Upper lobe of right lung (tissue), 1 donor: ENCODE measurements around the gene XYLT1. TPM values are rescaled to one million over a fixed set of nuclear protein-coding genes. Genes with fewer than 3 reads are reported as not detected.
A peak's percentile ranks its signal among the peaks of the same experiment; 100 is the strongest.

Source experiments
- ATAC-seq: fragments of 200-7000 bp; cut with Tn5 transposase; one replicate; pipeline ENCODE4 v1.9.1; 2020; ENCODE audit warnings: mild to moderate bottlenecking, moderate library complexity
- DNase-seq: peaks from one replicate; pipeline ENCODE4 v3.0.0-alpha.2; 2020
- H3K27ac ChIP-seq: fragments of 200-600 bp; one replicate; pipeline ENCODE4 v1.8.0; 2022
- H3K27me3 ChIP-seq: fragments of 200-600 bp; one replicate; pipeline ENCODE4 v1.8.0; 2022; ENCODE audit warnings: mild to moderate bottlenecking
- H3K36me3 ChIP-seq: fragments of 200-600 bp; one replicate; pipeline ENCODE4 v1.8.0; 2022
- H3K4me1 ChIP-seq: fragments of 200-600 bp; one replicate; pipeline ENCODE4 v1.8.0; 2022
- H3K4me3 ChIP-seq: fragments of 200-600 bp; one replicate; pipeline ENCODE4 v1.8.0; 2022; ENCODE audit warnings: mild to moderate bottlenecking
- H3K9me3 ChIP-seq: fragments of 200-600 bp; one replicate; pipeline ENCODE4 v1.8.0; 2022
- intact Hi-C: fragments of 100-400 bp; cut with DNase I; formaldehyde crosslinking; loops from one replicate; pipeline ENCODE4 v1.11.0; 2022
- total RNA-seq: library from RNA; stranded (reverse); fragmentation: NEBNext Ultra II Directional; extraction: Animal tissue kit (Norgen Biotek cat#: 25700); gene quantifications from one replicate; pipeline ENCODE4 v1.2.1, GENCODE V29; 2021
- TF ChIP-seq, protein P1 (sequence below): fragments of 200-600 bp; IDR thresholded peaks from one replicate; pipeline ENCODE4 v1.8.0; 2022; ENCODE audit warnings: antibody characterized with exemption
- donor health status: DM: no; HTN: yes; CAD: no; lungs with severe emphysema.

Gene XYLT1
- total RNA-seq, 1 donor from 2014 or later, result 12.1 TPM

GRCh38 chr16:17377360-17378324 lies 93.1 kb downstream of the XYLT1 start:
- DNase-seq, result no peak
- peak; percentile 59 for ATAC-seq
- H3K36me3 ChIP-seq, result no peaks in the 10 kb centered on the region
- no peaks in the 10 kb centered on the region for H3K27me3 ChIP-seq
- no peaks in the 10 kb centered on the region for H3K9me3 ChIP-seq
- no peak overlapping the region for H3K27ac ChIP-seq
- intact Hi-C loops, result no loop called here
- no peak overlapping the region for H3K4me3 ChIP-seq
- peaks cover 37% of the 10 kb centered on the region for H3K4me1 ChIP-seq
- TF ChIP-seq, protein P1, sequence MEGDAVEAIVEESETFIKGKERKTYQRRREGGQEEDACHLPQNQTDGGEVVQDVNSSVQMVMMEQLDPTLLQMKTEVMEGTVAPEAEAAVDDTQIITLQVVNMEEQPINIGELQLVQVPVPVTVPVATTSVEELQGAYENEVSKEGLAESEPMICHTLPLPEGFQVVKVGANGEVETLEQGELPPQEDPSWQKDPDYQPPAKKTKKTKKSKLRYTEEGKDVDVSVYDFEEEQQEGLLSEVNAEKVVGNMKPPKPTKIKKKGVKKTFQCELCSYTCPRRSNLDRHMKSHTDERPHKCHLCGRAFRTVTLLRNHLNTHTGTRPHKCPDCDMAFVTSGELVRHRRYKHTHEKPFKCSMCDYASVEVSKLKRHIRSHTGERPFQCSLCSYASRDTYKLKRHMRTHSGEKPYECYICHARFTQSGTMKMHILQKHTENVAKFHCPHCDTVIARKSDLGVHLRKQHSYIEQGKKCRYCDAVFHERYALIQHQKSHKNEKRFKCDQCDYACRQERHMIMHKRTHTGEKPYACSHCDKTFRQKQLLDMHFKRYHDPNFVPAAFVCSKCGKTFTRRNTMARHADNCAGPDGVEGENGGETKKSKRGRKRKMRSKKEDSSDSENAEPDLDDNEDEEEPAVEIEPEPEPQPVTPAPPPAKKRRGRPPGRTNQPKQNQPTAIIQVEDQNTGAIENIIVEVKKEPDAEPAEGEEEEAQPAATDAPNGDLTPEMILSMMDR, result no peak

- ATAC-seq, result peak; percentile 59
- no peak for DNase-seq
- no peak overlapping the region for H3K27ac ChIP-seq
Observed at GRCh38 chr16:17375461-17376304, 95.1 kb downstream of the XYLT1 start.

GRCh38 chr16:17374668-17375255 lies 96.0 kb downstream of the XYLT1 start:
- no peaks in the 10 kb centered on the region for H3K36me3 ChIP-seq
- no peaks in the 10 kb centered on the region for H3K9me3 ChIP-seq
- peaks cover 33% of the 10 kb centered on the region for H3K4me1 ChIP-seq
- H3K27me3 ChIP-seq, result no peaks in the 10 kb centered on the region
- TF ChIP-seq, protein P1, result no peak
- no peak overlapping the region for H3K4me3 ChIP-seq
- DNase-seq (no peak), ATAC-seq (no peak)
- intact Hi-C loops, result no loop called here
- no peak overlapping the region for H3K27ac ChIP-seq

More at GRCh38 chr16:17375461-17376304, 95.1 kb downstream of the XYLT1 start:
- TF ChIP-seq, protein P1, result no peak
- H3K27me3 ChIP-seq, result no peaks in the 10 kb centered on the region
- intact Hi-C loops, result no loop called here
- peaks cover 33% of the 10 kb centered on the region for H3K4me1 ChIP-seq
- H3K9me3 ChIP-seq, result no peaks in the 10 kb centered on the region
- no peaks in the 10 kb centered on the region for H3K36me3 ChIP-seq
- no peak overlapping the region for H3K4me3 ChIP-seq

DNA sequence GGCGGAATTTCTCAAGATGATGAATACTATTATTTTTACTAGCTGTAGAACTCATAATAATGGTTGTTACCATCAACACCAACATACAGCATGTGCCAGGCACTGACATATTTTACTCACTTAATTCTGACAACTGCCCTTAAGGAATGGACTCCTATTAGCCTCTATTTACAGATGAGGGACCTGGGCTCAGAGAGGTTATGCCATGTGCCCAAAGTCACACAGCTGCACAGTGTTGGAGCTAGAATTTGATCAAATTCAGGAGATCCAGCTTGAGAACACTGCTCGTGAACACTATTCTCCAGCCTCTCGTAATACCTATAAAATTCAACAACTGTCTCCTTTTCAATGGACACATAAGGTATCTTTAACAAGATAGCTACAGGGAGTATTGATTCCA lies 97.2 kb downstream of the XYLT1 start:
- ATAC-seq (no peak), DNase-seq (no peak)
- Histone ChIP-seq H3K27me3 (no peaks in the 10 kb centered on the region), H3K4me1 (peaks cover 30% of the 10 kb centered on the region), H3K27ac (no peak overlapping the region), H3K4me3 (no peak overlapping the region), H3K9me3 (no peaks in the 10 kb centered on the region), H3K36me3 (no peaks in the 10 kb centered on the region)
- intact Hi-C loops, result no loop called here
- TF ChIP-seq, protein P1, result no peak

DNA sequence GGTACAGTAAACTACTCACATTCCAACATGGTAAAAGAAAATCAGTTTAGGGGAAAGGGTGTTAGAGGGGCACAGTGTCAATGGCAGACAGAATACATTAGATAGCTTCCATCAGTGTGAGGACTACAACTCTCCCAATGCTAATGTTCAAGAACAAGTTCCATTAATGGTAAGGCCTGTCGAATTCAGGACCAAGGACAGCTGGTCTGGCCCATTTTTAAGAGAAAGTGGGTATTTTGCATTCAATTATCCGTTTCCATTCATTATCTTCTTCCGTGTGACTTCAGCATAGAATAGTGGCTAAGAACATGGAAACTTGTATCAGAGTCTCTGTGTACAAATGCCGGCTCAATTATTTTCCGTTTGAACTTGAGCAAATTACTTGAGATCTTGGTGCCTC lies 98.4 kb downstream of the XYLT1 start:
- H3K9me3 ChIP-seq, result no peaks in the 10 kb centered on the region
- H3K27me3 ChIP-seq, result no peaks in the 10 kb centered on the region
- TF ChIP-seq, protein P1, result no peak

More for the DNA sequence above, 98.4 kb downstream of the XYLT1 start:
- DNase-seq, result no peak
- H3K36me3 ChIP-seq, result no peaks in the 10 kb centered on the region
- H3K27ac ChIP-seq, result no peak overlapping the region
- intact Hi-C loops, result no loop called here
- H3K4me1 ChIP-seq, result peaks cover 30% of the 10 kb centered on the region
- ATAC-seq, result no peak
- H3K4me3 ChIP-seq, result no peak overlapping the region
